GM12864 (cell line): ENCODE measurements around the gene CDH13.

Source experiments
- DNase-seq: peaks from one replicate; pipeline ENCODE4 v3.0.0-alpha.2; 2011; ENCODE audit warnings: low read depth
- H3K4me3 ChIP-seq: 2 replicates; pipeline ENCODE4 v1.5.1; 2011; ENCODE audit warnings: mild to moderate bottlenecking, low read depth, low read length, control low read depth
- TF ChIP-seq, protein P1 (sequence below): IDR thresholded peaks from 2 replicates; pipeline ENCODE4 v1.5.1; 2011; ENCODE audit warnings: low read depth, mild to moderate bottlenecking, moderate library complexity, low read length, control low read depth, inconsistent platforms; ENCODE audit errors: missing control alignments

CDH13 gene

DNA sequence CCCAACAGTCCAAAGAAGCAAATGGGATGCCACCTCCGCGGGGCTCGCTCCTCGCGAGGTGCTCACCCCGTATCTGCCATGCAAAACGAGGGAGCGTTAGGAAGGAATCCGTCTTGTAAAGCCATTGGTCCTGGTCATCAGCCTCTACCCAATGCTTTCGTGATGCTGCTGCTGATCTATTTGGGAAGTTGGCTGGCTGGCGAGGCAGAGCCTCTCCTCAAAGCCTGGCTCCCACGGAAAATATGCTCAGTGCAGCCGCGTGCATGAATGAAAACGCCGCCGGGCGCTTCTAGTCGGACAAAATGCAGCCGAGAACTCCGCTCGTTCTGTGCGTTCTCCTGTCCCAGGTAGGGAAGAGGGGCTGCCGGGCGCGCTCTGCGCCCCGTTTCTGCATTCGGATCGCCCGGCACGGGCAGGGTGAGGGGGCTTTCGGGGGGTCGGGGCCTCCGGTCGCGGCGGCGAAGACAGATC, at the start of gene CDH13:
Gene CDH13 (plus strand): TSS at position 179 of the 471 bp plus-strand sequence.
- no peak for DNase-seq
- TF ChIP-seq, protein P1, sequence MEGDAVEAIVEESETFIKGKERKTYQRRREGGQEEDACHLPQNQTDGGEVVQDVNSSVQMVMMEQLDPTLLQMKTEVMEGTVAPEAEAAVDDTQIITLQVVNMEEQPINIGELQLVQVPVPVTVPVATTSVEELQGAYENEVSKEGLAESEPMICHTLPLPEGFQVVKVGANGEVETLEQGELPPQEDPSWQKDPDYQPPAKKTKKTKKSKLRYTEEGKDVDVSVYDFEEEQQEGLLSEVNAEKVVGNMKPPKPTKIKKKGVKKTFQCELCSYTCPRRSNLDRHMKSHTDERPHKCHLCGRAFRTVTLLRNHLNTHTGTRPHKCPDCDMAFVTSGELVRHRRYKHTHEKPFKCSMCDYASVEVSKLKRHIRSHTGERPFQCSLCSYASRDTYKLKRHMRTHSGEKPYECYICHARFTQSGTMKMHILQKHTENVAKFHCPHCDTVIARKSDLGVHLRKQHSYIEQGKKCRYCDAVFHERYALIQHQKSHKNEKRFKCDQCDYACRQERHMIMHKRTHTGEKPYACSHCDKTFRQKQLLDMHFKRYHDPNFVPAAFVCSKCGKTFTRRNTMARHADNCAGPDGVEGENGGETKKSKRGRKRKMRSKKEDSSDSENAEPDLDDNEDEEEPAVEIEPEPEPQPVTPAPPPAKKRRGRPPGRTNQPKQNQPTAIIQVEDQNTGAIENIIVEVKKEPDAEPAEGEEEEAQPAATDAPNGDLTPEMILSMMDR = no peak
- no peak within 1 kb of the TSS for H3K4me3 ChIP-seq

DNA sequence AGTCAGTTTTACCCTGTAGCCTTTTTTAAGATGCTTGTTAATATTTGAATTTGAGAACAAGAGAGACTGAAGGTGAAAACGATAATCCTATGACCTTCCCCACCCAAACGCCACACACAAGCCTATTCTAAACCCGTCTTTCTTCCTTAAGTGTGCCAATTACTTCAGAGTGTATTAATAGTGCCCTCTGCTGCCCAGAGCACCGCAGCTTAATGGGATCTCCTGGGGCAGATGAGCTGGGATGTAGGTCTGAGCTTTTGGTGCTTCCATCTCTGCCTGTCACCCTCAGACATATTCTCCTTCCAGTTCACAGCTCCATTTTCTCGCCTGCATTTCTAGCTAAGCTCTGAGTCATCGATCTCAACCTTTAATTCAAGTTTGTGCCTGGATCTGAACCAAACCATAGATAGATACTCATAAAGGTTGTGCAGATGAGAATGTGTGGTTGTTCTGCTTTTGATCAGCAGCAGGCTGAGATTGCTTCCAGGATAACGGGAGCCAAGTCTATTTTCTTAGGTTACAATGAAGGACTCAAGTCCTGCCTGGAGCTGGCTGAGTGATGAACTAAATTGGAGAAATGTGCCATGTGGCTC, 46.4 kb upstream of the CDH13 start:
- no peak overlapping the region for H3K4me3 ChIP-seq
- no peak for DNase-seq
- TF ChIP-seq, protein P1 = peak; percentile 26

DNA sequence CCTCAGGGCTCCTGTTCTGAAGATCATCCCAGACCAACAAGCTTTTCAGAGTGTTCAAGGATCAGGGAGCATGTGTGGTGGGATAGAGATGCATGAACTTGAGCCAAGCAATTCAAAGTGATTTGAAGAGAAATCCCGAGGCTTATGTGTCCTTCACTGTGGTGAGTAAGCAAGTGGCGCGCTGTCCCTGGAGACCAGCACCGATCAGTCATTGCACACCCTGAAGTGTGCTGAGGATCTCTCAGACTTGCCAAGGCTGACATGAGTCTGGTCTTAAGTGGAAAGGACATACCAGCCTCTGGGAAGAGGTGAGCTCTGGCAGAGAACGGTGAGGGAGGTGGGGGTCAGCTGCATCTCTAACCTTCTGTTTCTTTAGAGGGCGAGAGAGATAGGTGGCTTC, 43.8 kb upstream of the CDH13 start:
- no peak for DNase-seq
- TF ChIP-seq, protein P1 = no peak
- H3K4me3 ChIP-seq = no peak overlapping the region

DNA sequence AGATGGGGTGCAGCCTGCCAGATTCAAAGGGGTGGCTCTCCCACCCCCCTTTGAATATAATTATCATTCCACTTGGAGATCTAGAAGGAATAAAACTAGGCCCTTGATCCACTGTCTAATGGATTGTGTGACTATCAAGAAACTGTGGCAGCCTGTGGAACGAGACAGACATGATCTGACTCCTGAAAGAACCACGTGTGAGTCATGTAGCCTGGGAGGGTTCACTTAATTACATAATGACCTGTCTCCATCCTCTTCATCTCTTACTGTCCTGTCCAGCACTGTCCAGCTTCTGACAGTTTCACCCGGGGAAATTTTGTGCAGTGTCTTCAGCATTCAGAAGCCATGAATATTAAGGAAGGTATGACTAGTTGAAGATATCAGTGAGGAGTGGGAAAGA, 43.3 kb upstream of the CDH13 start:
- TF ChIP-seq, protein P1 = no peak
- H3K4me3 ChIP-seq = no peak overlapping the region
- no peak for DNase-seq

DNA sequence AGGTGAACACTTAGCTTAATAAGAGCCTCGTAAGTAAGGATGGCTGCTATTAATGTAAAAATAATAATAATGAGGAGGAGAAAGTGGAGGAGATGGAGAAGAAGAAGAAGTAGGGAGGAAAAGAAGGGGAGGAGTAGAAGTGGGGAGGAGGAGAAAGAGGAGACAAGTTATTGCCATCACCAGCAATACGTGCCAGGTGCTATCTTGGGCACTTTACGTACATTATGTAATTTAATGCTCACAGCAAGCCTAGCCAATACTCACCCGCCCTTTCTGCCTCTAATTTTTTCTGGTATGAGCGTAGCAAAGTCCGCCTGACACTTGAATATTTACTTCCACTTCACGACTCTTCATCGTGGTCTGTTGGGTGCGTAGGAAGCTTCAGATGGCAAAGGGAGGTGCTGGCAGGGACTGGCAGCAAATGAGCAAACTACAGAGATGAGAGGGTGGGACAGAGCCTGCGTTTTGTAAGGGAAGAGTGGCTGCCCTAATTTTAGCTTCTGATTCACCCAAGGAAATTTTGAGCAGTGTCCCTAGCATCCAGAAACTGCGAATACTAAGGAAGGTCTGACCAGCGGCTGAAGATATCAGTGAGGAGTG, 42.1 kb upstream of the CDH13 start:
- DNase-seq = no peak
- no peak overlapping the region for H3K4me3 ChIP-seq
- TF ChIP-seq, protein P1 = no peak

DNA sequence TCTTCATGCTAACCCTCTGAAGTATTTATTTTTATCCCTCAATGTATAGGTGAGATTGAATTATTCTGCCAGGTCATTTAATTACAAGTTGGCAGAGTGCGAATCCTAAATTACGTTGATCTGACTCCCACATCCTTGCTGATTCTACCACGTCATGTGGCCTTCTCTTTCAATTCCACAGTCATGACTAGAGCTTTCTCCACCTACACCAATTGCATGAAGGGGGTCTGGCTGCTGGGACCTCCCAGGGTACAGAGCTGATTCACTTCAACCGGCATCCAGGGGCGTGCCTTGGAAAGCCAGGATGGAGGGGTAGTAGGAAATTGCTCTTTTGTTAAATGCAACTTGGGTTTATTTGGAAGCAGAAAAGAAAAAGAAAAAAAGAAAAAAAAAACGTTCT, 41.1 kb upstream of the CDH13 start:
- H3K4me3 ChIP-seq = no peak overlapping the region
- TF ChIP-seq, protein P1 = no peak
- no peak for DNase-seq

DNA sequence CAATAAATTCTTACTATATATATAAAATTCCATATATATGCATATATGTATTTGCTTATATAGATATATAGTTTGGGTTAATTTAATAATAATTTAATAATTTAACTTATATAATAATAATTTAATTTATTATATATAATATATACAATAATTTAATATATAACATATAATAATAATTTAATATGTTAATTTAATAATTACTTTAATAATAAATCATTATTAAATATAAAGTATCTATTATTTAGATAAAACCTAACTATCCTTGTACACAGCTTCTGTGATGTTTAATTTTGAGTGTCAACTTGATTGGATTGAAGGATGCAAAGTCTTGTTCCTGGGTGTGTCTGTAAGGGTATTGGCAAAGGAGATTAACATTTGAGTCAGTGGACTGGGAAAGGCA, 40.6 kb upstream of the CDH13 start:
- no peak overlapping the region for H3K4me3 ChIP-seq
- DNase-seq = no peak
- TF ChIP-seq, protein P1 = no peak
